Thoracic aorta (tissue), 2 donors: ENCODE measurements around the gene KCNT1. TPM values are rescaled to one million over a fixed set of nuclear protein-coding genes. Genes with fewer than 3 reads are reported as not detected.

Source experiments
- ATAC-seq: fragments of 150-250 bp; one replicate; pipeline ENCODE4 v1.8.0; 2017; ENCODE audit warnings: low read depth; ENCODE audit not compliant: insufficient number of reproducible peaks, low FRiP score
- DNase-seq: peaks from one replicate; pipeline ENCODE4 v3.0.0-alpha.2; 2020; ENCODE audit warnings: low spot score
- H3K27ac ChIP-seq, 2 donors: fragments of 200-600 bp; sonication (generic); 1 replicate in 1 of 2; 2 replicates in 1 of 2; pipeline ENCODE4 v1.5.1; 2016; ENCODE audit warnings: mild to moderate bottlenecking in 2 of 2, moderate library complexity in 2 of 2
- H3K27me3 ChIP-seq: fragments of 200-600 bp; sonication (generic); replicated peaks from 2 replicates; pipeline ENCODE4 v1.6.0; 2016; ENCODE audit warnings: mild to moderate bottlenecking; ENCODE audit not compliant: insufficient read depth
- H3K36me3 ChIP-seq: fragments of 200-600 bp; sonication (generic); one replicate; pipeline ENCODE4 v1.5.1; 2016
- H3K4me1 ChIP-seq, 2 donors: fragments of 200-600 bp; sonication (generic); 1 replicate in 1 of 2; 2 replicates in 1 of 2; pipeline versions ENCODE4 v1.5.1 to v1.6.0; 2016; ENCODE audit warnings: low read depth in 2 of 2, mild to moderate bottlenecking in 1 of 2; ENCODE audit not compliant: control insufficient read depth in 1 of 2
- H3K4me3 ChIP-seq: fragments of 200-600 bp; sonication (generic); 2 replicates; pipeline ENCODE4 v1.5.1; 2016; ENCODE audit warnings: mild to moderate bottlenecking
- H3K9me3 ChIP-seq: fragments of 200-600 bp; sonication (generic); 2 replicates; pipeline ENCODE4 v1.5.1; 2016
- total RNA-seq, 2 donors: library from RNA; depleted of rRNA; stranded (reverse); fragments of >200 nt; gene quantifications; one replicate each; pipeline versions ENCODE4 v1.1.0 to v1.2.3, GENCODE V29; 2016
- TF ChIP-seq, protein P1 (sequence below): fragments of 200-600 bp; sonication (generic); IDR thresholded peaks from one replicate; pipeline ENCODE4 v1.5.1; 2019; ENCODE audit warnings: antibody characterized with exemption

KCNT1 gene
- total RNA-seq, 2 donors from 2014 or later = 0.28 to 0.54 TPM

DNA sequence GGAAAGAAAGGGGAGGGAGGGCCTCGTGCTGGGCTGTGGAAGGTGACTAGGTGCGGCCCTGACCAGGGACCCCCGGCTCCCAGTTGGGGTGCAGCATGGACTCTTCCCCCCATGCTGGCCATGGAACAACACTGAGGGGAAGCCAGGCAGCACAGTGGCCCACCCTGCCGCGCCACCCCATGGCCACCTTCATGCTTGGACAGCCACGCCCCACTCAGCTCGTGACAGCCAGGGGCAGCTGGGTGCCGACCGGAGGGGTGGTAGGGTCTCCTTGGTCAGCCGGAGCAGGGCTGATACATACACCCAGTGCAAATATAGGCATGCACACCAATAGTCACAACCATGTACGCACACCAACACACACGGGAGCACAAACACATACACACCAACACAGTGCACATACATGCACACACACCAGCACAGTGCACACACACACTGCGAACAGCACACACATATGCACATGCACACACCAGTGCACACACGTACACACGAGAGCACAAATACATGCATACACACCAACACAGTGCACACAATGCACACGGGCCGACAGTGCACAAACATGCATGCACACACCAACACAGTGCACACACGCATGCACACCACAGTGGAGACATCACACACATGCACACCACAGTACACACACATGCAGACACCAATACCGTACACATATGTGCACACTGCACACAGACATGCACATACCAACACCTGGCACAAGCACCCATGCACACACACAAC, 11.0 kb upstream of the KCNT1 start:
- Histone ChIP-seq H3K27ac (no peak overlapping the region), H3K4me3 (no peak overlapping the region), H3K4me1 (no peaks in the 10 kb centered on the region), H3K27me3 (no peaks in the 10 kb centered on the region), H3K36me3 (no peaks in the 10 kb centered on the region), H3K9me3 (no peaks in the 10 kb centered on the region)
- TF ChIP-seq, protein P1, sequence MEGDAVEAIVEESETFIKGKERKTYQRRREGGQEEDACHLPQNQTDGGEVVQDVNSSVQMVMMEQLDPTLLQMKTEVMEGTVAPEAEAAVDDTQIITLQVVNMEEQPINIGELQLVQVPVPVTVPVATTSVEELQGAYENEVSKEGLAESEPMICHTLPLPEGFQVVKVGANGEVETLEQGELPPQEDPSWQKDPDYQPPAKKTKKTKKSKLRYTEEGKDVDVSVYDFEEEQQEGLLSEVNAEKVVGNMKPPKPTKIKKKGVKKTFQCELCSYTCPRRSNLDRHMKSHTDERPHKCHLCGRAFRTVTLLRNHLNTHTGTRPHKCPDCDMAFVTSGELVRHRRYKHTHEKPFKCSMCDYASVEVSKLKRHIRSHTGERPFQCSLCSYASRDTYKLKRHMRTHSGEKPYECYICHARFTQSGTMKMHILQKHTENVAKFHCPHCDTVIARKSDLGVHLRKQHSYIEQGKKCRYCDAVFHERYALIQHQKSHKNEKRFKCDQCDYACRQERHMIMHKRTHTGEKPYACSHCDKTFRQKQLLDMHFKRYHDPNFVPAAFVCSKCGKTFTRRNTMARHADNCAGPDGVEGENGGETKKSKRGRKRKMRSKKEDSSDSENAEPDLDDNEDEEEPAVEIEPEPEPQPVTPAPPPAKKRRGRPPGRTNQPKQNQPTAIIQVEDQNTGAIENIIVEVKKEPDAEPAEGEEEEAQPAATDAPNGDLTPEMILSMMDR = no peak
- no peak for DNase-seq
- no peak for ATAC-seq

DNA sequence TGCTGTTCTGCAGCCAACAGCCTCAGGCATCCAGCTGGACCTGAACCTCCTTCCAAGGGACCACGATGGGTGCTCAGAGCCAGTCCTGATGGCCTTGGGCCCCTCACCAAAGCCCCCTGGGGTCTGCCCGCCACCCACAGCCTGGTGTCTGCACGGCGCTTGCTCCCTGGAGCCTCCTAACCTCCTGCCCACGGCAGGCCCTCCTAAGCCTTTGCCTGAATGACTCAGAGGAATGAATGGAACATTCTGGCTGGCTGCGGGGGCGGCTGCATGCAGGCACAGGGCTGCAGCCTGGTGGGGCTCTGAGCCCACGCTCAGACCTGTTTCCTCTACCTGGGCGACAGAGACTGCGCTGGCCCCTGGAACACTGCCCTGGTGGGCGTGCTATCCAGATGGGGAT, 9.6 kb upstream of the KCNT1 start:
- Histone ChIP-seq H3K4me3 (no peak overlapping the region), H3K4me1 (no peaks in the 10 kb centered on the region), H3K27me3 (no peaks in the 10 kb centered on the region), H3K36me3 (no peaks in the 10 kb centered on the region), H3K9me3 (no peaks in the 10 kb centered on the region), H3K27ac (no peak overlapping the region)
- ATAC-seq (no peak), DNase-seq (no peak)
- TF ChIP-seq, protein P1 = no peak

DNA sequence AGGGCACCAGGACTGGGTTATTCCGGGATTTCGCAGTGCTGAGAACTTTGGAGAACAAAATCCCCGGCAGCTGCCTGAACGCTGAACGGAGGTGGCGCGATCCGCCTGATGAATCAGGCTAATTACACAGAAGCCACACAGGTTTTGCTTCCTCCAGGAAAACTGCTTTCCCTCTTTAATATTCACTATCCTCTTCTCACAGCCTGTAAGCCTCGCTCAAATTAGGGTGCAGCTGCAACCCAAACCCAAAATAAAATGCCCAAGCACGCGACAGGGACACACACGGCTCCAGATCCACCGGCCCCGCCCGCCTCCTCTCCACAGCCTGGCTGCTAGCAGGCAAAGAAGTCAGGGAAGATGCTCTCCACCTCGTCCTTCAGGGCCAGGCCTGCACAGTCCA, 8.7 kb upstream of the KCNT1 start:
- no peaks in the 10 kb centered on the region for H3K4me1 ChIP-seq
- H3K27ac ChIP-seq = no peak overlapping the region
- no peaks in the 10 kb centered on the region for H3K27me3 ChIP-seq
- TF ChIP-seq, protein P1 = no peak
- ATAC-seq (no peak), DNase-seq (no peak)
- H3K36me3 ChIP-seq = no peaks in the 10 kb centered on the region
- no peaks in the 10 kb centered on the region for H3K9me3 ChIP-seq
- H3K4me3 ChIP-seq = no peak overlapping the region

DNA sequence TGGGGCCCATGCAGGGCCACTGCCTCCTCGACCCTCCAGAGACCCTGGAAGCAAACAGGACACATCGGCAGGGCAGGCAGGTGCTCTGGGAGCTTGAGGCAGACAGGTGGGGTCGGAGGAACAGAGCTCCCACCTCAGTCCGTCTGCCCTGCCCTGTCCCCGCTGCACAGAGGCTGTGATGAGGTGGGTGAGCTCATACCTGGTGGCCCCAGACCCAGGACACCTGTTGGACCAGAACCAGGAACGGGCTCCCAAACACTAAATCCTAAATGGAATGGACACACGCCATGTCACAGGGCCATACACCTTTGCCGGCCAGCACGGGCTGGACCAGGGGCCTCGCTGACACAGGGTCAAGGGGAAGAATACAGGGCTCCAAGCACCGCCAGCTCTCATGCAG, 8.2 kb upstream of the KCNT1 start:
- TF ChIP-seq, protein P1 = no peak
- H3K9me3 ChIP-seq = no peaks in the 10 kb centered on the region
- H3K4me1 ChIP-seq = no peaks in the 10 kb centered on the region
- DNase-seq (no peak), ATAC-seq (no peak)
- H3K27me3 ChIP-seq = no peaks in the 10 kb centered on the region
- H3K36me3 ChIP-seq = no peaks in the 10 kb centered on the region
- no peak overlapping the region for H3K4me3 ChIP-seq
- H3K27ac ChIP-seq = no peak overlapping the region

DNA sequence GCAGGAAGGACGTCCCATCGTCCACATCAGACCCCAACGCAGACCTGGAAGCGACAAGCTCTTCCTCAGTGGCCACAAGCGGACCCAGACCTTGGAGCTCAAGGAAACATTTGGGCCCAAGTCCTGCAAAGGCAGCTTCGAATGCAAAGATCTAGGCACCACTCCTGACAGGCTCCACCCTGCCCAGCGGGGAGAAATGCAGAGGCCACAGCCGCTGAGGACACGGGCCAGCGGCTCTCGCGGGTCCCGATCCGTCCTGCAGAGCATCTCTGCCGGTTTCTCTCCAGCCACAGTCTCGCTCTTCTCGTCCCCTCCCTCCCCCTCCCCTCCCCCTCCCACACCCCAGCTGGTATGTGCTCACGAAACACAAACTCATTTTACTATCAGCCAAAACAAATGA, 7.6 kb upstream of the KCNT1 start:
- no peaks in the 10 kb centered on the region for H3K27me3 ChIP-seq
- H3K36me3 ChIP-seq = no peaks in the 10 kb centered on the region
- TF ChIP-seq, protein P1 = no peak
- no peak for DNase-seq
- no peak overlapping the region for H3K4me3 ChIP-seq
- no peak for ATAC-seq
- no peak overlapping the region for H3K27ac ChIP-seq
- no peaks in the 10 kb centered on the region for H3K9me3 ChIP-seq
- no peaks in the 10 kb centered on the region for H3K4me1 ChIP-seq
